GM21367 (cell line): ENCODE measurements around the gene ZNF256.

Experiments used
- ATAC-seq: cut with Tn5 transposase; IDR thresholded peaks from one replicate; pipeline ENCODE4 v1.9.1; 2021; ENCODE audit not compliant: unreplicated experiment

ZNF256 gene

DNA sequence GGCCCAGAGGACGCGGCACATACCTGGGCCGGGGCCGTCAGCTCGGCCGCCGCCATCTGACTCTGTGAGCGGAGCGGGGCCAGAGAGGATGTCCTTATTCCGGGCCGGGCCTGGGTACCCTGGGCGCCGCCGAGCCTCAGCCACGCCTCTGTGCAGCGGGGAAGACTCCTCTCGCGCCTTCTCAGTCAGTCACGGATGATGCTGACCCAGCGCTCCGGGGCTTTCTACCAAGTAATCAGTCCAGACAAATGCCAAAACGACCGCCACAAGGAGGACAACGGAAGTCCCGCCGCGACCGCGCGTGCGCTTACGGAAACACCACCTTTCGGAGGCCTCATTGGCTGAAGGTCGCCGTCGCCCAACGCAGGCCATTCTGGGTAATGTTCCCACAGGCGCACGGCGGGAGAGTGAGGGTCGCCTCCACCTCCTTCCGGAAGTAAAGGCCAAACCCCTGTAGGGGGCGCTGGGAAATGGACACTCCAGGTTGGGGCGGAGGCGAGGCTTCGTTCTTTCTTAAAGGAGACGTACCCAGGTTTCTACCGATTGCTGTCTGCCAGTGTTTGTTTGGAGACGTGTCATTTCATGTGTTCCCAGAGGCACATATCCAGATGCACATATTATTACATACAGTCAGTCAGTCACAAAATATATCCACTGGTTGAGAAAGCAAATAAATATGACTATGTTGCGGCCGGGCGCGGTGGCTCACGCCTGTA lies at the start of gene ZNF256:
ZNF256 (minus strand) TSS at position 288 of the 716 bp plus-strand sequence; CDS start at position 56, 232 bp downstream.
- ATAC-seq: peak; percentile 72

DNA sequence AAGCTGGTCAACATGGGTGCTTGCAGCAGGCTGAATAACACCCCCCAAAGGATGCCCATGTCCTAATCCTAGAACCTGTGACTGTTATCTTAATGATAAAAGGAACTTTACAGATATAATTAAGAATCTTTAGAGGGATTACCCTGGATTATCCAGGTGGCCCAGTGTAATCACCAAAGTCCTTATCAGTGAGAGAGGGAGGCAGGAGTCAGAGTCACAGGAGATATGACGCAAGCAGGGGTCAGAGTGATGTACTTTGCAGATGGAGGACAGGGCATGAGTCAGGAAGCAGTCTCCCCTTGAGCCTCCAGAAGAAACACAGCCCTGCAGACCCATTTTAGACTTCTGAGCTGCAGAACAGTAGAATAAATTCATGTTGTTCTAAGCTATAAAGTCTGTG lies 45.3 kb upstream of the ZNF256 start:
- no peak for ATAC-seq

DNA sequence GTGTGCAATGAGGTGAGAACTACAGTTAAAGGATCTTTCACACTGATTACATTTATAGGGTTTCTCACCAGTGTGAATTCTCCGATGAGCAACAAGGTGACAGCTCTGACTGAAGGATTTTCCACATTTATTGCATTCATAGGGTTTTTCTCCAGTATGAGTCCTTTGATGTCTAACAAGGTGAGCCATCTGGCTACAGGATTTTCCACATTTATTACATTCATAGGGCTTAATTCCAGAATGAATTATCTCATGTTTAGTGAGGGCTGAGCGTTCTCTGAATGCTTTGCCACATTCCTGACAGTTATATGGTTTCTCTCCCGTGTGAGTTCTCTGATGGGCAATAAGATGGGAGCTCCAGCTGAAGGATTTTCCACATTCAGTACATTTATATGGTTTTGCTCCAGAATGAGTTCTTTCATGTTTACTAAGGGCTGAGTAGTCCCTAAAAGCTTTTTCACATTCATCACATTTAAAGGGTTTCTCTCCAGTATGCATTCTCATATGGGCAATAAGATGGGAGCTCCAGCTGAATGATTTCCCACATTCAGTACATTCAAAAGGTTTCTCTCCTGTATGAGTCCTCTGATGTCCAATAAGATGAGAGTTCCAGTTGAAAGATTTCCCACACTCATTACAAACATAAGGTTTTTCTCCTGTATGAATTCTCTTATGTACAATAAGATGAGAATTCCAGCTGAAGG lies 31.2 kb upstream of the ZNF256 start:
- no peak for ATAC-seq

DNA sequence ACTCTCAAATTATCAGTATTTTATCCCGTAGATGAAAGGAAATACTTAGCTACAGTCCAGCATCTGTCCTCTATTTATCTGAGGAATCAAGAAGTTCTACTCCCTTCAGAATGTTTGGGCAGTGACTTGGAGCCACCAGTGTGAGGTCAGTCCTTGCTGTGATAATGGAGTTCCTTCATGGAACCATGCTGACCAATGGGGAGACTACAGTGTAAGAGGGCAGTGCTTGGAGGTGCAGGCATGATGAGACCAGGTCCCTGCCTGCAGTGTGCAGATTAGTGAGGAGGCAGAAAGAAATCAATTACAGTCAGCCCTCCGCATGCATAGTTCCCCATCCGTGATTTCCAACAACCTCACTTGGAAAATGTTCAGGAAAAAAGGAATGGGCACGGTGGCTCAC lies 26.9 kb upstream of the ZNF256 start, which contains the start of gene C19orf18:
C19orf18 (minus strand) TSS at position 101 of the 400 bp plus-strand sequence. CDS start 102 bp downstream, outside the sequence.
- no peak for ATAC-seq

DNA sequence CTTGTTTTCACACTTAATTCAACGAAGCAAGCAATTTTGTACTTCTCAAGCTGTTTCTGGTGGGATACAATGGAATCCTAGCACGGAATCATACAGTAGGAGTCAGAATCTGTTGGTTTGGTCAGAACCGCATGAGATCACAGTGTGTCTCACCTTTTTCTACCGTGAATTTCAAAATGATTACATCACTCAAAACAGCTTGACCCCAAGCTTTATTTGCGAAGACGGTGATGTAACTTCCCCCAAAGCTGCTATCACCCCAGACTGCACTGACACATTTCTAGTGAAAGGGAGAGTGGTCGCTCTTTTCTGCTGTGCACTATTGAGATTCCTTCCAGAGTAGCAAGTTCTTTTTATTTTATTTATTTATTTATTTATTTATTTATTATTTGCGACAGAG lies 17.3 kb upstream of the ZNF256 start:
- no peak for ATAC-seq

DNA sequence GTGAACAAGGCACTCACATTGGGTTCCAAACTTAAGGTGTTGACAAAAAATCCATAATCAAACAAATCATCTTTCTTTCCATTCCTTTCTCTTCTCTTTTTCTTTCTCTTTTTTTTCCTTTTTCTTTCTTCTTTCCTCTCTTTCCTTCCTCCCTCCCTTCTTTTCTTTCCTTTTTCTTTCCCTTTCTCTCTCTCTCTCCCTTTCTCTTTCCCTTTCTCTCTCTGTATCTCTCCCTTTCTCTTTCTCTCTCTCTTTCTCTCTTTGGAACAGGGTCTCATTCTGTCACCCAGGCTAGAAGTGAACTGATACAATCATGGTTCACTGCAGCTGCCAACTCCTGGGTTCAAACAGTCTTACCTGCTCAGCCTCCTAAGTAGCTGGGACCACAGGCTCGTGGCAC lies 14.3 kb upstream of the ZNF256 start:
- ATAC-seq: no peak

DNA sequence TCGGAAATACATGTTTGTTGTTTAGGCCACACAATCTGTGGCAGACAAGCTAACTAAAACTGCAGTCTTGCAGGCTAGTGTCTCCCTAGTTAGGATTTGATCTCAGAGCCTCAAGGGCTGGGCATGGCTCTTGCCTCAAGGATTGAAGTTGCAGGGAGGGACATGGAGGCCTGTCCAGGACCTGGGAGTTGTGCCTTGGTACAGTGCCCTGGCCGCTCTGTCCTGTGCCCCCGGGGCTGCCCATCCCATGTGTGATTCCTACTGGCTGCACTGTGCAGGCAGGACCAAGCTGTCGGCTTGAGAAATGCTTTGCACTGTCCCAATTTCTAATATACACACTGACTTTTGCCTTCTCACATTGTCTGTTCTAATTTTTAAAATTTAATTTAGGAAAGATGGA lies 7.5 kb upstream of the ZNF256 start:
- ATAC-seq: no peak

DNA sequence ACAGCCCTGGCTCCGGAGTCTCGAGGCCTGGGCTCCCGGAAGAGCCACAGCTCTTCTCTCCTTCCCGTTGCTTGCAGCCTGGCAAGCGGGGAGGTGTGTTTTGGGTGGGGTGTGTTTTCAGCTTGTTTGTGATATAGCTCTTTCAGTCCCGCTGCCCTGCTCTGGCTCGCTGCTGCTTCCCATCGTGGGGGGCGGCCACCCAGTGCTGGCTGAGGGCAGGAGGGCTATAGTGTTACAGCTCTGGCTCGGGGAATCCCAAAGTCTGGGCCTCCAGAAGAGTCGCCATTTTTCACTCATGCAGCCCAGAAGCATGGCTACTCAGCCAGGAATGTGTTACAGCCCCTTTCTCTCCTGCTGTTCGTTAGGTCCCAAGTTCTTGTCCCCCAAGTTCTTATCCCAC lies 2.2 kb upstream of the ZNF256 start:
- ATAC-seq: no peak

DNA sequence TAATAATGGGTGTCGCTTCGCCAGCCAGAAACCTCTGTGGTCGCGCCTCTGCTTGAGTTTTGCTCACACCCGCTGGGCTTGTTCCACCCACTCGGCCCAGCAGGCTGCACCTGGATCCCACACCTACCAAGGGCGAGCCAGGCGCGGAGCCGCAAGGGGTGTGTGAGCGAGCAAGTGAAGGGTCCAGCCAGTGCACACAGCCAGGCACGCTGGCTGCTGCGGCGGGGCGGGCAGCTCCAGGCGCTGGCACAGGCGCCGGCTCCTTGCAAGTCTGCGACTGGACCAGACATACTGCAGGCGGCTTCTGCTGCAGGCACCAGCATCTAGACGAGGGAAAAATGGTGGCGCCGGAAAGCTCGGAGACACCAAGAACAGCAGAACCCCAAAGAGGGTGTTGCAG lies 1.8 kb upstream of the ZNF256 start:
- ATAC-seq: no peak

DNA sequence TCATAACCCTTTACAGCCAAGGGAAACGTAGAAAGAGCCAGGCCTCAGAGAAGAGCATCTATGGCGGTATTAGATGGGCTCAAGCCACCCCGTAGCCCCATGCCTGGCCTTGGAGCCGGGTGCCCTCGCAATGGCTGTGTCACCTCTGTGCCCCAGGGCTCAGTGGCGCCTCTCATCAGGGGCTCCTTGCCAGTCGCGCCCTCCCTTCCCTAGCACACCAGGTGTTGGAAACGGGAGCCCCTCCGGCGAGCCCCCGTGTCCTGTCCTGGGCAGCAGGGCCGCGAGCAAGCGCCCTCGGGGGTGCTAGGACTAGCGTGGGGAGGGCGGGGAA lies 453 bp downstream of the ZNF256 start:
- ATAC-seq: no peak

DNA sequence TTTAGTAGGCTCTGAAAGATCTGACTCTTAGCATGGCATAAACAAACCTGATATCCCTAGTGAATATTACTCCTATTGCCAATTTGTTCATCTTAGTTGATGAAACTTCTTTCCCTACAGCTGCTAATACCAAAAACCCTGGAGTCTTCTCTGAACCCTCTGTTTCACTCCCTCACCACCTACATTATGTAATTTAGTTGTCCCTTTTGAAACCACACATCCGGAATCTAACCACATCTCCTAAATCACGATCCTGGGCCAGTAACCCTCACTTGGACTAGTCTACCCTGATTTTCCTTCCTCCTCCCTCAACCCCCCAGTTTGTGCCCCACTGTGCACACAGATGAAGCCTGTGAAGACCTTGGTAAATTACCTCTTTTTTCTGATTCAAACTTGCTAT lies 1.2 kb downstream of the ZNF256 start:
- ATAC-seq: no peak

DNA sequence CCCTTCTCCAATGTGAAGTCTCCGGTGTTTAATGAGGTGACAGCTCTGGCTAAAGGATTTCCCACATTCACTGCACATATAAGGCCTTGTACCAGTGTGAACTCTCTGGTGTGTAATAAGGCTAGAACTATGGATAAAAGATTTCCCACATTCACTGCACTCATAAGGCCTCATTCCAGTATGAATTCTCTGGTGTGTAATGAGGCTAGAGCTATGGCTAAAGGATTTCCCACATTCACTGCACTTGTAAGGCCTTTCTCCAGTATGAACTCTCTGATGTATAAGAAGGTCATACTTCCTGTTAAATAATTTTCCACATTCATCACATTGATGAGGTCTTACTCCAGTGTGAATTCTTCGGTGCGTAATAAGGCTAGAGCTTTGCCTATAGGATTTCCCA lies 5.9 kb downstream of the ZNF256 start:
- no peak for ATAC-seq

DNA sequence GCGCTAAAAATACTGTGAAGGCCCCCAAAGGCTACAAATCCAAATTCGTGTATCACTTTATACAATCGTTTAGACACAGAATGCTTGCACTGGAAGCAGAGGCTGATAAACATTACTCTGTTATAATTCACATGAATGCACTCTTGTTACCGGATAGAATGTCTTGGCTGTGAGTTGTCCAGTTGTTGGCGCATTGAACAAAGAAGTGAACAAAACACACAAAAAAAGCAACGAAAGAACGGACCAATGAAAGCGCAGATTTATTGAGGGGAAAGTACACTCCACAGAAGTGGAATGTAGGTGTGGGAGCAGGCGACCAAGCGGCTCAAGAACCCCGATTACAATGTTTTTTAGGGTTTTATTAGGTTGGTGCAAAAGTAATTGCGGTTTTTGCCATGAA lies 11.8 kb downstream of the ZNF256 start:
- no peak for ATAC-seq

DNA sequence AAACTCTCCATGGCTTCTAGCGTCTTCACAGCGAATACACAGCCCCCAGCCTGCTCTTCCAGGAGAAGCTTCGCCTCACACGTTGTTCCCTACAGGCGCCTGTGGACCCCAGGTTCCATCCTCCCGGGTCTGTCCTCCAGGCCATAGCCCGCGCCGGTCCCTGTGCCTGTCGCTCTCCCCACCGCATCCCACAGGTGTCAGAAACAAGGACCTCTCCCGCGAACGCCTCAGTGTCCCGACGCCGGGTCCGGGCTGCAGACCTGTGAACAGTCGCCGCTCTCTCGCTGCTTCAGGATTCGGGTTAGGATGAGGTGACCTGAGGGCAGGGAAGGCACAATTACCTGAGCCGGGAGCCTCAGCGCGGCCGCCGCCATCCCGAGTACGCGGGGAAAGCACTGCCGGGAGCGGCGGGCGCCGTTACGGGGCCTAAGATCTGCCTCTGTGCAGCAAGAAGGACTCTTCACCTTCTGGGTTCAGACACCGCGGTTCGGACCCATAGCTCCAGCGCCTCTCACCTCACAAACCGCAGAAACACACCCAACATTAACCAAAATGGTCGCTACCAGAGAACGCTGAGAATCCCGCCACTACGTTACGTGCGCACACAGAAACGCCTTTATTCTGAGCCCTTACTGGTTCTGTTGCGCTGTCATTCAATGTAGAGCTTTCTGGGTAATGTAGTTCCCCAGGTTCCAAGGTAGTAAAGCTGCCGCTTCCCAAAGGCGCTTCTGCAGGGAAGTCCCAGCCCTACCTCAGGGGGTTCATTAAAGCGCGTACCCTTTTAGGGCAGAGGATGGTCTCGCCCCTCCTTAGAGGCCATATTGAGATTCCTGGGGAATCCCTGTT lies 12.5 kb downstream of the ZNF256 start, which contains the start of gene ZNF418:
ZNF418 (minus strand) TSS at position 583 of the 846 bp plus-strand sequence. CDS start 1,580 bp downstream, outside the sequence.
- ATAC-seq: no peak

DNA sequence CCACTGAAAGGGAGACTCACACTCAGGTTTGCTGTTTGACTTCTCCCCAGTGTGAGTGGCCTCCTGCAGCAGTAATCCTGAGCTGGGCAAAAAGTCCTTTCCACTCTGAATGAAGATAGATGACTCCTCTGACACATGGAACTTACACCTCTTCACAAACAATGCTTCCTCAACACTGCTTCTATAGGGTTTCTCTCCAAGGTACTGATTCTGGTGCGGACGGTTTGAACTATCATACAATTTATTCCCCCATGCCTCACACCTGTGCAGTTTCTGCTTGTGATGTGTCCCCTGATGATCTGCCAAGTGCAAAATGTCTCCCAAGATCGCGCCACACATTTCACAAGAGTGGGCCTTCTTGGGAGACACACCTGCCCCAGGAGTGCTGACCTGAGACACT lies 19.9 kb downstream of the ZNF256 start:
- ATAC-seq: no peak

DNA sequence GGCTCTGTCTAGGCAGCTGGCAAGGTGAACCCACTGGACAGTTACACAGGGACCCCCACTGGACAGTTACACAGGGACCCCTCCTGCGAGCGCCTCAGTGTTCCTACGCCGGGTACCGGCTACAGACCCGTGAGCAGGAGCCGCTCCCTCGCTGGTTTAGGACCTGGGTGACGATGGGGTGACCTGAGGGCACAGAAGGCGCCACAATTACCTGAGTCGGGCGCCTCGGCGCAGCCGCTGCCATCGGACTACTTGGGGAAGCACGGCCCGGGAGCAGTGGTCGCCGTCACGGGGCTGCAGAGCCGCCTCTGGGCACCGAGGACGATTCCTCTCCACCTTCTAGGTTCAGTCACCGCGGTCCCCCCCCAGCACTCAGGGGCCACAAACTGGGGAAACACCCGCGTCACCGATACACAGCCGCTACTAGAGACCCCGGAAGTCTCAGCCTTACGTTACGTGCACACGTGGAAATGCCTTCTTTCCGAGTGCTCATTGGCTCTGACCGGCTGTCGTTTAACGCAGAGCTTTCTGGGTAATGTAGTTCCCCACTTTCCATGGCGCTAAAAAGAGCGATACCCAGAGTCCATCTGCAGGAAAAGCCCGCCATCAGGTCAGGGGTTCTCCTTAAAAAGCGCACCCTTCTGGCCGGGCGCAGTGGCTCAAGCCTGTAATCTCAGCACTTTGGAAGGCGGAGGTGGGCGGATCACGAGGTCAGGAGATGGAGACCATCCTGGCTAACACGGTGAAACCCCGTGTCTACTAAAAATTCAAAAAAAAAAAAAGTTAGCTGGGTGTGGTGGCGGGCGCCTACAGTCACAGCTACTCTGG lies 31.1 kb downstream of the ZNF256 start, which contains the start of gene ZNF417:
ZNF417 (minus strand) TSS at position 425 of the 828 bp plus-strand sequence; CDS start at position 244, 181 bp downstream.
- peak; percentile 93 for ATAC-seq

DNA sequence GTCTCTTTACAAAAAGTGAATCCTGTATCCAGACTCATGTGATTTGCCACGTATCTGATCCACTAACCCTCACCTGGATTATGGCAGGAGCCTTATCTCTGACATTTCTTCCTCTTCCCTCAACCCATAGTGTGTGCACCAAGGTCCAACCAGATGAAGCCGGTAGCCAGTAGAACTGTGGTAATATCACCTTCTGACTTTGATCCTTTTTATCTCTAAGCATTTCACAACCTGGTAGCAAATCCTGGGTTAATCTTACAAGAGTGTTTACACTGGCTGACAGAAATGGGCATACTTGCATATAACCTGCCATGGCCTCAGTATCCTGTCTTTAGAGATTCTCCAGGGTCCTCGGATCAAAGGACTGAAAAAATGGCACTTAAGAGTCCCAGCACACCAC lies 33.0 kb downstream of the ZNF256 start:
- ATAC-seq: no peak

DNA sequence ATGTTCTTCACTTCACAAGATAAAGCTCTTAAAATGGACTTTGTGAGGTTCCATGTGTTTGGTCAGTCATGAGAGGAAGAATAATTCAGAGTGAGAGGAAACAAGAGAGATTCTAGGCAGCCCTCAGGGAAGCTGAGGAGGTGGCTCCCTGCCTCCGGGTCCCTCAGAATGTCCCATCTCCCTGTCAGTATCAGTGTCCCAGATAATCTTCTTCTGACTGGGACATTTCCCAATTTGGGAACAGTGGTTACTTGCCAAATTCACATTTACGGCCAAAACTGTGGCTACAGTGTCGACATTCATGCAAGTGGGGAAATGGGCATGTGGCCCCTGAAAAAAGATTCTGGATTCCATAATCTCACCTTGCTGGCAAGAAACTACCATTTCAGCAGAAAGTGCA lies 40.1 kb downstream of the ZNF256 start:
- no peak for ATAC-seq

DNA sequence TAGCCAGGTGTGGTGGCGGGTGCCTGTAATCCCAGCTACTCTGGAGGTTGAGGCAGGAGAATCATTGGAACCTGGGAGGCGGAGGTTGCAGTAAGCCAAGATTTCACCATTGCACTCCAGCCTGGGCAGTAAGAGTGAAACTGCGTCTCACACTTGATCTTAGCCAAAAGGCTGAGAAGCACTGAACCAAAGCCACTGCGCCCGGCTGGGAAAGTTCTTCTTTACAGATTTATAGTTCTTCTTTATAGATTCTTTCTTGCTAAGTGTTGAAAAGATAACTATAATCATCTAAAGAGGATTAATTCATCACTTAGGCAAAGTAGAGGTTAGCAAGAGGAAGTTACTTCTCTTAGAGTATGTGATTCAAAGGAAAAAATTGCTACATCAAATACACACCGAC lies 42.2 kb downstream of the ZNF256 start:
- no peak for ATAC-seq

DNA sequence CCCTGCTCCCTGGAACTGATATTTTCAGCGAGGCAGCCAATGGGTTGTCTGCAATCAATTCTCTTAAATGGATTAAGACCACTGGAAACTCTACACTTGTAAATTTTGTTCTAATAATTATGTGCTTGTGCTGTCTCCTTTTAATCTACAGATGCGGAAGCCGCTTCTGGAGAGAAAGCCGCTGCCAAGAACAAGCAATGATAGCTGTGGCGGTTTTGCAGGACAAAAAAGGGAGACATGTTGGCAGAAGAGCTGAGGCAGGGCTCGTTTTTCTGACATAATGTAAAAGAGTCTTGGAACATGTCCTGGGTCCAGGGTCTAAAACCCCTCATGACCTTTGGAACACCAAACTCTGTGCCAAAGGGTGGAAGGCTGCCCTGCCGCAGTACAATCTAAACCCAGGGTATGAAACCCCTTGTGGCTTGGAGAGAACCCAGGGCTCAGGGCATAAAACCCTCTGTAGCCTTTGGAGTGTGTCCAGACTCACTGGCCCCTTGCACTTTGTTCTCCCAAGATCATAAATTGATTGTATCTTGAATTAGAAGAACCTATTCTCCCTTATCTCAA lies 43.8 kb downstream of the ZNF256 start:
- ATAC-seq: no peak
